Measurements from ENCODE around the gene ARHGAP9. TPM values are rescaled to one million over a fixed set of nuclear protein-coding genes. Genes with fewer than 3 reads are reported as not detected.
A peak's percentile ranks its signal among the peaks of the same experiment; 100 is the strongest.

Gene ARHGAP9
- total and polyA plus RNA-seq, 2 of the 4 experiments (the other 2 are of a cell fraction): 0.18 to 0.79 TPM

- TF ChIP-seq ELK1 (IDR thresholded peaks at IDR 0.05; ENCODE audit: borderline replicate concordance, low read depth, low read length) (no peak), POLR2A (IDR thresholded peaks at IDR 0.05; ENCODE audit: low read depth, low read length) (peak; percentile 62; the same call in 1 of the 2 replicates)
Measured at GRCh38 chr12:57459055-57459749, 20.5 kb downstream of the ARHGAP9 start (continued).

GRCh38 chr12:57458665-57459054, 21.0 kb downstream of the ARHGAP9 start:
- Histone ChIP-seq H2AK5ac (ENCODE audit: low read depth, low read length) (peak overlapping the region; percentile 85), H2BK5ac (ENCODE audit: low read depth, low read length, poor library complexity, severe bottlenecking) (peak overlapping the region; percentile 58), H3K79me1 (ENCODE audit: low read depth in 1 of 2, low read length in 2 of 2) (peaks cover 0 to 6% of the 10 kb centered on the region in 2 experiments; a peak in 1 of 4 replicates), H3K18ac (ENCODE audit: low read depth, low read length) (peak overlapping the region; percentile 45), H4K5ac (ENCODE audit: low read depth, low read length) (peak overlapping the region; percentile 76), H3K9me3 (ENCODE audit: control insufficient read depth, insufficient read depth, low read length) (no peaks in the 10 kb centered on the region), H3K23ac (ENCODE audit: low read depth, low read length) (peak overlapping the region; percentile 95; the same call in 1 of the 2 replicates), H3K4me2 (ENCODE audit: low read depth, low read length) (peak overlapping the region; percentile 82), H3K36me3 (ENCODE audit: control insufficient read depth, insufficient read depth, low read length) (no peaks in the 10 kb centered on the region), H3K4me3 (ENCODE audit: insufficient read depth, low read depth, low read length) (peak overlapping the region; percentile 58; the same call in 1 of the 2 replicates), H3K27ac (ENCODE audit: insufficient read depth, low read length) (peak overlapping the region; percentile 53), H3K27me3 (ENCODE audit: control insufficient read depth, insufficient read depth, low read length) (no peaks in the 10 kb centered on the region), H4K91ac (ENCODE audit: insufficient read depth, low read depth, low read length) (peak overlapping the region; percentile 92), H2BK15ac (ENCODE audit: low read depth, low read length) (peak overlapping the region; percentile 97; the same call in 2 of the 3 replicates), H4K20me1 (ENCODE audit: insufficient read depth, low read length) (no peaks in the 10 kb centered on the region), H3K4me1 (ENCODE audit: control insufficient read depth, insufficient read depth, low read length) (peaks cover 25% of the 10 kb centered on the region), H3K14ac (replicated peaks; ENCODE audit: low read depth, low read length) (peak overlapping the region; percentile 96), H2BK120ac (ENCODE audit: low read depth, low read length) (peak overlapping the region; percentile 88), H2AFZ (replicated peaks; ENCODE audit: low read length, poor library complexity) (peak overlapping the region; percentile 98), H3K9ac (ENCODE audit: low read depth, low read length) (peak overlapping the region; percentile 56), H2AK9ac (replicated peaks; ENCODE audit: low read depth, low read length, poor library complexity) (peak overlapping the region; percentile 97), H3K9me1 (ENCODE audit: insufficient read depth, low read length) (peaks cover 15% of the 10 kb centered on the region), H2BK20ac (ENCODE audit: low read depth, low read length) (peak overlapping the region; percentile 77), H3K4ac (ENCODE audit: low read depth, low read length) (peak overlapping the region; percentile 95), H4K8ac (ENCODE audit: low read depth in 2 of 2, low read length in 2 of 2) (peak overlapping the region; percentile 93 to 97), H3K56ac (ENCODE audit: extremely low read depth, insufficient read depth, low read length) (peak overlapping the region; percentile 70)
- DNase-seq: no peak
- BruUV-seq (replicated peaks): no TSS peak
- ATAC-seq (ENCODE audit: low read depth): no peak
- CTCF ChIA-PET: interaction anchor here (0.5 to 1.6 kb wide), 15 partner anchors 9 to 470 kb away, joined by 3 to 10 read pairs (median 3); no protein-coding TSS in a partner anchor
- in situ Hi-C loops (cut with MboI; ENCODE audit: low sequenced_read_pairs): no loop called here
- WGBS, 2 experiments (ENCODE audit: extremely low coverage in 2 of 2, insufficient read length in 1 of 2): no CpG with 5 or more reads among the region's 3 CpGs
- intact Hi-C loops (cut with micrococcal nuclease): loop anchor here (1.0 to 5.0 kb wide), 2 partner anchors 25 to 234 kb away; partner anchors contain the start of gene OS9
- POLR2A ChIA-PET (ENCODE audit: unreplicated experiment): interaction anchor here (0.6 to 0.7 kb wide), 2 partner anchors 12 to 28 kb away, joined by 3 read pairs; no protein-coding TSS in a partner anchor
- TF ChIP-seq CHD1 (IDR thresholded peaks at IDR 0.05; ENCODE audit: low read depth, low read length) (0 out of 2 replicates have a peak, but pooled peaks have one; percentile 32), MAFK (IDR thresholded peaks at IDR 0.05; ENCODE audit: low read depth, low read length) (no peak), RFX5 (IDR thresholded peaks at IDR 0.05; ENCODE audit: low read depth, low read length) (no peak)
- dilution Hi-C loops (cut with HindIII; ENCODE audit: low sequenced_read_pairs, unreplicated experiment): no loop called here
